ENCODE results near the gene DPYD. TPM values are rescaled to one million over a fixed set of nuclear protein-coding genes. Genes with fewer than 3 reads are reported as not detected.

Gene DPYD
- total and polyA plus RNA-seq, 10 of the 15 experiments (the other 5 are each of a cell fraction or from before 2014, with no cell fraction given), result 5.7 to 23.8 (median 10.2) TPM

DNA sequence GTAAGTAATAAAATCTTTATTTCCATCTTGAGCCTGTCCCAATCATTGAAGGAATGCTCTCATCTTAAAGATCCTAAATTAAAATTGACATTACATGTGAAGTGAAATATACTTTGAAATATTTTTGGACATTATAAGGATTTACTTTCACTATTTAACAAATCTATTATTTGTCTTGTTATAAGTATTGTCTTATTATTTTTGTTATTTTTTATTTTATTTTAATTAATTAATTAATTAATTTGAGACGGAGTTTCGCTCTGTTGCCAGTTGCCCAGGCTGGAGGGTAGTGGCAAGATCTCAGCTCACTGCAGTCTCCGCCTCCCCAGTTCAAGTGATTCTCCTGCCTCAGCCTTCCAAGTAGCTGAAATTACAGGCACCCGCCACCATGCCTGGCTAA lies 343.2 kb downstream of the DPYD start:
- Histone ChIP-seq H2AFZ (ENCODE audit: control insufficient read depth, low read depth, low read length) (no peak overlapping the region), H3K9ac (ENCODE audit: control insufficient read depth, insufficient read depth, low read length) (no peak overlapping the region), H3K27me3 (replicated peaks in 1 of 2; ENCODE audit: control insufficient read depth in 2 of 2, insufficient read depth in 2 of 2, low read length in 1 of 2) (no peaks in the 10 kb centered on the region), H3K4me1 (ENCODE audit: control insufficient read depth, insufficient read depth, low read length) (no peaks in the 10 kb centered on the region), H3K4me2 (ENCODE audit: control insufficient read depth, insufficient read depth) (no peak overlapping the region), H3K36me3 (ENCODE audit: control insufficient read depth in 2 of 2, insufficient read depth in 2 of 2, low read length in 1 of 2) (no peaks in the 10 kb centered on the region; a peak in 1 of 4 replicates), H4K20me1 (ENCODE audit: control insufficient read depth, insufficient read depth) (no peaks in the 10 kb centered on the region), H3K9me3 (replicated peaks; ENCODE audit: control insufficient read depth, insufficient read depth, low read length) (no peaks in the 10 kb centered on the region), H3K27ac (ENCODE audit: control insufficient read depth, insufficient read depth) (no peak overlapping the region), H3K79me2 (ENCODE audit: control insufficient read depth, insufficient read depth, low read length) (no peaks in the 10 kb centered on the region), H3K4me3 (no peak overlapping the region)
- no peak for ATAC-seq
- intact Hi-C loops (cut with micrococcal nuclease; ENCODE audit: unreplicated experiment) (no loop called here), in situ Hi-C loops (cut with MboI) (no loop called here)
- CTCF ChIA-PET, result no interaction called here
- TF ChIP-seq, protein P1, sequence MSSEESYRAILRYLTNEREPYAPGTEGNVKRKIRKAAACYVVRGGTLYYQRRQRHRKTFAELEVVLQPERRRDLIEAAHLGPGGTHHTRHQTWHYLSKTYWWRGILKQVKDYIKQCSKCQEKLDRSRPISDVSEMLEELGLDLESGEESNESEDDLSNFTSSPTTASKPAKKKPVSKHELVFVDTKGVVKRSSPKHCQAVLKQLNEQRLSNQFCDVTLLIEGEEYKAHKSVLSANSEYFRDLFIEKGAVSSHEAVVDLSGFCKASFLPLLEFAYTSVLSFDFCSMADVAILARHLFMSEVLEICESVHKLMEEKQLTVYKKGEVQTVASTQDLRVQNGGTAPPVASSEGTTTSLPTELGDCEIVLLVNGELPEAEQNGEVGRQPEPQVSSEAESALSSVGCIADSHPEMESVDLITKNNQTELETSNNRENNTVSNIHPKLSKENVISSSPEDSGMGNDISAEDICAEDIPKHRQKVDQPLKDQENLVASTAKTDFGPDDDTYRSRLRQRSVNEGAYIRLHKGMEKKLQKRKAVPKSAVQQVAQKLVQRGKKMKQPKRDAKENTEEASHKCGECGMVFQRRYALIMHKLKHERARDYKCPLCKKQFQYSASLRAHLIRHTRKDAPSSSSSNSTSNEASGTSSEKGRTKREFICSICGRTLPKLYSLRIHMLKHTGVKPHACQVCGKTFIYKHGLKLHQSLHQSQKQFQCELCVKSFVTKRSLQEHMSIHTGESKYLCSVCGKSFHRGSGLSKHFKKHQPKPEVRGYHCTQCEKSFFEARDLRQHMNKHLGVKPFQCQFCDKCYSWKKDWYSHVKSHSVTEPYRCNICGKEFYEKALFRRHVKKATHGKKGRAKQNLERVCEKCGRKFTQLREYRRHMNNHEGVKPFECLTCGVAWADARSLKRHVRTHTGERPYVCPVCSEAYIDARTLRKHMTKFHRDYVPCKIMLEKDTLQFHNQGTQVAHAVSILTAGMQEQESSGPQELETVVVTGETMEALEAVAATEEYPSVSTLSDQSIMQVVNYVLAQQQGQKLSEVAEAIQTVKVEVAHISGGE (CRISPR knock-in tag; IDR thresholded peaks at IDR 0.05), result no peak
- TF ChIP-seq, protein P2, sequence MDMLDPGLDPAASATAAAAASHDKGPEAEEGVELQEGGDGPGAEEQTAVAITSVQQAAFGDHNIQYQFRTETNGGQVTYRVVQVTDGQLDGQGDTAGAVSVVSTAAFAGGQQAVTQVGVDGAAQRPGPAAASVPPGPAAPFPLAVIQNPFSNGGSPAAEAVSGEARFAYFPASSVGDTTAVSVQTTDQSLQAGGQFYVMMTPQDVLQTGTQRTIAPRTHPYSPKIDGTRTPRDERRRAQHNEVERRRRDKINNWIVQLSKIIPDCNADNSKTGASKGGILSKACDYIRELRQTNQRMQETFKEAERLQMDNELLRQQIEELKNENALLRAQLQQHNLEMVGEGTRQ (IDR thresholded peaks at IDR 0.05; ENCODE audit: borderline replicate concordance, low read depth, low read length), result no peak
- TF ChIP-seq NFYB (IDR thresholded peaks at IDR 0.05; ENCODE audit: insufficient read depth, low read depth, low read length), result no peak
- TF ChIP-seq, protein P3, sequence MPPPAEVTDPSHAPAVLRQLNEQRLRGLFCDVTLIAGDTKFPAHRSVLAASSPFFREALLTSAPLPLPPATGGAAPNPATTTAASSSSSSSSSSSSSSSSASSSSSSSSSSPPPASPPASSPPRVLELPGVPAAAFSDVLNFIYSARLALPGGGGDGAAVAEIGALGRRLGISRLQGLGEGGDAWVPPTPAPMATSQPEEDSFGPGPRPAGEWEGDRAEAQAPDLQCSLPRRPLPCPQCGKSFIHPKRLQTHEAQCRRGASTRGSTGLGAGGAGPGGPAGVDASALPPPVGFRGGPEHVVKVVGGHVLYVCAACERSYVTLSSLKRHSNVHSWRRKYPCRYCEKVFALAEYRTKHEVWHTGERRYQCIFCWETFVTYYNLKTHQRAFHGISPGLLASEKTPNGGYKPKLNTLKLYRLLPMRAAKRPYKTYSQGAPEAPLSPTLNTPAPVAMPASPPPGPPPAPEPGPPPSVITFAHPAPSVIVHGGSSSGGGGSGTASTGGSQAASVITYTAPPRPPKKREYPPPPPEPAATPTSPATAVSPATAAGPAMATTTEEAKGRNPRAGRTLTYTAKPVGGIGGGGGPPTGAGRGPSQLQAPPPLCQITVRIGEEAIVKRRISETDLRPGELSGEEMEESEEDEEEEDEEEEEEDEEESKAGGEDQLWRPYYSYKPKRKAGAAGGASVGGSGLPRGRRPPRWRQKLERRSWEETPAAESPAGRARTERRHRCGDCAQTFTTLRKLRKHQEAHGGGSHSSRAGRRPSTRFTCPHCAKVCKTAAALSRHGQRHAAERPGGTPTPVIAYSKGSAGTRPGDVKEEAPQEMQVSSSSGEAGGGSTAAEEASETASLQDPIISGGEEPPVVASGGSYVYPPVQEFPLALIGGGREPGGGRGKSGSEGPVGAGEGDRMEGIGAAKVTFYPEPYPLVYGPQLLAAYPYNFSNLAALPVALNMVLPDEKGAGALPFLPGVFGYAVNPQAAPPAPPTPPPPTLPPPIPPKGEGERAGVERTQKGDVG (CRISPR knock-in tag; IDR thresholded peaks at IDR 0.05), result no peak
- no peak for TF ChIP-seq BCL11A (IDR thresholded peaks at IDR 0.05; ENCODE audit: low read depth, low read length)
- DNase-seq (ENCODE audit: low read depth, low spot score), result no peak
- RAD21 ChIA-PET (ENCODE audit: unreplicated experiment), result no interaction called here
- FAIRE-seq, result no peak
- 30% methylated on average over 4 of the region's 4 CpGs for WGBS (ENCODE audit: insufficient coverage, insufficient replicate concordance, low lambda C conversion rate, missing lambda C conversion rate)
- no TSS peak for BruUV-seq (replicated peaks)
- POLR2A ChIA-PET, result no interaction called here
- SMC1A ChIA-PET (ENCODE audit: uncharacterized antibody, unreplicated experiment), result no interaction called here

Data from GM12878 (cell line).